Neural cell (in vitro differentiated cells): ENCODE results near the gene CDK7. TPM values are rescaled to one million over a fixed set of nuclear protein-coding genes. Genes with fewer than 3 reads are reported as not detected.

Source experiments
- H2AFZ ChIP-seq: fragments of 200-600, 300-800 bp; sonication (generic), shearing (Covaris generic); 2 replicates; pipeline ENCODE4 v1.6.0; 2014; ENCODE audit warnings: low read depth, mild to moderate bottlenecking, antibody characterized with exemption, low read length, moderate library complexity
- H3F3A ChIP-seq: fragments of 200-600 bp; shearing (Covaris generic); 2 replicates; pipeline ENCODE4 v1.6.1; 2016; ENCODE audit warnings: mild to moderate bottlenecking, moderate library complexity, mixed read lengths, antibody characterized with exemption, low read length; ENCODE audit not compliant: insufficient read depth, poor library complexity, severe bottlenecking
- H3K27ac ChIP-seq: fragments of 200-600, 300-800 bp; sonication (generic), shearing (Covaris generic); 2 replicates; pipeline ENCODE4 v1.5.1; 2014; ENCODE audit warnings: mild to moderate bottlenecking, low read length, moderate library complexity
- H3K27me3 ChIP-seq: fragments of 300-800, 200-600 bp; sonication (generic), shearing (Covaris generic); 2 replicates; pipeline ENCODE4 v1.6.0; 2014; ENCODE audit warnings: mild to moderate bottlenecking, low read depth, low read length, moderate library complexity; ENCODE audit not compliant: insufficient read depth
- H3K36me3 ChIP-seq: fragments of 300-800, 200-600 bp; sonication (generic), shearing (Covaris generic); 2 replicates; pipeline ENCODE4 v1.5.1; 2014; ENCODE audit warnings: mild to moderate bottlenecking, antibody characterized with exemption, low read length, moderate library complexity; ENCODE audit not compliant: insufficient read depth
- H3K4me2 ChIP-seq: fragments of 300-800, 200-600 bp; sonication (generic), shearing (Covaris generic); 2 replicates; pipeline ENCODE4 v1.6.0; 2014; ENCODE audit warnings: mild to moderate bottlenecking, low read length
- H3K4me3 ChIP-seq: fragments of 300-800, 200-600 bp; sonication (generic), shearing (Covaris generic); 2 replicates; pipeline ENCODE4 v1.5.1; 2014; ENCODE audit warnings: mild to moderate bottlenecking, low read length, moderate library complexity
- H3K79me2 ChIP-seq: fragments of 200-600 bp; shearing (Covaris generic); replicated peaks from 2 replicates; pipeline ENCODE4 v1.6.0; 2014; ENCODE audit warnings: mild to moderate bottlenecking, low read length, moderate library complexity; ENCODE audit not compliant: insufficient read depth
- H3K9ac ChIP-seq: fragments of 300-800, 200-600 bp; sonication (generic), shearing (Covaris generic); 2 replicates; pipeline ENCODE4 v1.6.1; 2016; ENCODE audit warnings: mild to moderate bottlenecking, low read length, mixed read lengths
- H3K9me2 ChIP-seq: fragments of 200-600 bp; shearing (Covaris generic); 2 replicates; pipeline ENCODE4 v1.6.1; 2016; ENCODE audit warnings: mild to moderate bottlenecking, low read length, mixed read lengths; ENCODE audit not compliant: insufficient read depth
- H3K9me3 ChIP-seq: fragments of 200-600, 300-800 bp; sonication (generic), shearing (Covaris generic); 2 replicates; pipeline ENCODE4 v1.6.1; 2016; ENCODE audit warnings: mild to moderate bottlenecking, mixed run types, low read length, moderate library complexity, mixed read lengths
- H4K20me1 ChIP-seq: fragments of 200-600 bp; shearing (Covaris generic); 2 replicates; pipeline ENCODE4 v1.6.1; 2016; ENCODE audit warnings: mild to moderate bottlenecking, mixed run types; ENCODE audit not compliant: insufficient read depth
- EP300 ChIP-seq: fragments of 450-650 bp; conservative IDR thresholded peaks from 2 replicates; pipeline ENCODE4 v1.6.1; 2014; ENCODE audit warnings: antibody characterized with exemption, mild to moderate bottlenecking, moderate library complexity; ENCODE audit not compliant: poor library complexity, severe bottlenecking
- EZH2 ChIP-seq: fragments of 200-600, 300-800 bp; shearing (Covaris generic), sonication (generic); IDR thresholded peaks from 2 replicates; pipeline ENCODE4 v1.6.1; 2014; ENCODE audit warnings: antibody characterized with exemption, low read length, borderline replicate concordance, mild to moderate bottlenecking; ENCODE audit not compliant: insufficient read depth, poor library complexity, severe bottlenecking
- MXI1 ChIP-seq: fragments of 450-650 bp; conservative IDR thresholded peaks from 2 replicates; pipeline ENCODE4 v1.6.1; 2014; ENCODE audit warnings: antibody characterized with exemption, mild to moderate bottlenecking; ENCODE audit not compliant: poor library complexity, severe bottlenecking
- POLR2AphosphoS5 ChIP-seq: IDR thresholded peaks from 2 replicates; pipeline ENCODE4 v1.6.1; 2012
- RAD21 ChIP-seq: fragments of 450-650 bp; conservative IDR thresholded peaks from 2 replicates; pipeline ENCODE4 v1.6.1; 2014; ENCODE audit warnings: antibody characterized with exemption, mild to moderate bottlenecking, moderate library complexity
- SMC3 ChIP-seq: fragments of 450-650 bp; conservative IDR thresholded peaks from 2 replicates; pipeline ENCODE4 v1.6.1; 2014; ENCODE audit warnings: antibody characterized with exemption, mild to moderate bottlenecking, moderate library complexity; ENCODE audit not compliant: poor library complexity
- TAF1 ChIP-seq: IDR thresholded peaks from 2 replicates; pipeline ENCODE4 v1.6.1; 2012; ENCODE audit warnings: low read depth
- polyA plus RNA-seq: library from polyadenylated mRNA; depleted of rRNA; stranded (reverse); fragments of >200 nt; gene quantifications from 2 replicates; pipeline ENCODE4 v1.2.3, GENCODE V29; 2014
- TF ChIP-seq, protein P1 (sequence below): fragments of 450-650 bp; IDR thresholded peaks from 2 replicates; pipeline ENCODE4 v1.5.1; 2014; ENCODE audit warnings: antibody characterized with exemption, mild to moderate bottlenecking, moderate library complexity; ENCODE audit not compliant: poor library complexity, severe bottlenecking
- TF ChIP-seq, protein P2 (sequence below): IDR thresholded peaks from 2 replicates; pipeline ENCODE4 v1.6.1; 2012; ENCODE audit warnings: borderline replicate concordance

Gene CDK7
- polyA plus RNA-seq, 1 donor from 2014 or later: 44.2 TPM

DNA sequence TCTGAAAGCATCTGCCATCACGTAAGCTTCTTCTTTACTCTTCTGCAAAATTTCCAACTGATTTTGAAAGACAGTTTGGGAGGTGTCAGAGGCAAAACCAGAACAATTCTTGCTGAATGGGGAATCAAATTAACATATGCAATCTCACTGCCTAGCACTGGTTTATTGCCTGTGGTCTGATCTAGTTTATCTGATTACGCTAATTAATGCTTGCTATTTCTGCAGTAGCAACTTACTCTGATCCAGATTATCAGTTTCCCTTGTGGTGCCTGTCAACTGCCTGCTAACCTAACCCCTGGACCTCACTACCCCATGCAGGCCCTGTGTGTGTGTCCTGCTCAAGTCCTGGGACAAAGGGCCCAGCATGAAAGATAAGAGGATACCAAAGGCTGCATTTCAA is 57.6 kb downstream of the CDK7 start:
- TF ChIP-seq TAF1: no peak
- no peak for TF ChIP-seq MXI1
- TF ChIP-seq, protein P1, sequence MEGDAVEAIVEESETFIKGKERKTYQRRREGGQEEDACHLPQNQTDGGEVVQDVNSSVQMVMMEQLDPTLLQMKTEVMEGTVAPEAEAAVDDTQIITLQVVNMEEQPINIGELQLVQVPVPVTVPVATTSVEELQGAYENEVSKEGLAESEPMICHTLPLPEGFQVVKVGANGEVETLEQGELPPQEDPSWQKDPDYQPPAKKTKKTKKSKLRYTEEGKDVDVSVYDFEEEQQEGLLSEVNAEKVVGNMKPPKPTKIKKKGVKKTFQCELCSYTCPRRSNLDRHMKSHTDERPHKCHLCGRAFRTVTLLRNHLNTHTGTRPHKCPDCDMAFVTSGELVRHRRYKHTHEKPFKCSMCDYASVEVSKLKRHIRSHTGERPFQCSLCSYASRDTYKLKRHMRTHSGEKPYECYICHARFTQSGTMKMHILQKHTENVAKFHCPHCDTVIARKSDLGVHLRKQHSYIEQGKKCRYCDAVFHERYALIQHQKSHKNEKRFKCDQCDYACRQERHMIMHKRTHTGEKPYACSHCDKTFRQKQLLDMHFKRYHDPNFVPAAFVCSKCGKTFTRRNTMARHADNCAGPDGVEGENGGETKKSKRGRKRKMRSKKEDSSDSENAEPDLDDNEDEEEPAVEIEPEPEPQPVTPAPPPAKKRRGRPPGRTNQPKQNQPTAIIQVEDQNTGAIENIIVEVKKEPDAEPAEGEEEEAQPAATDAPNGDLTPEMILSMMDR: no peak
- TF ChIP-seq, protein P2, sequence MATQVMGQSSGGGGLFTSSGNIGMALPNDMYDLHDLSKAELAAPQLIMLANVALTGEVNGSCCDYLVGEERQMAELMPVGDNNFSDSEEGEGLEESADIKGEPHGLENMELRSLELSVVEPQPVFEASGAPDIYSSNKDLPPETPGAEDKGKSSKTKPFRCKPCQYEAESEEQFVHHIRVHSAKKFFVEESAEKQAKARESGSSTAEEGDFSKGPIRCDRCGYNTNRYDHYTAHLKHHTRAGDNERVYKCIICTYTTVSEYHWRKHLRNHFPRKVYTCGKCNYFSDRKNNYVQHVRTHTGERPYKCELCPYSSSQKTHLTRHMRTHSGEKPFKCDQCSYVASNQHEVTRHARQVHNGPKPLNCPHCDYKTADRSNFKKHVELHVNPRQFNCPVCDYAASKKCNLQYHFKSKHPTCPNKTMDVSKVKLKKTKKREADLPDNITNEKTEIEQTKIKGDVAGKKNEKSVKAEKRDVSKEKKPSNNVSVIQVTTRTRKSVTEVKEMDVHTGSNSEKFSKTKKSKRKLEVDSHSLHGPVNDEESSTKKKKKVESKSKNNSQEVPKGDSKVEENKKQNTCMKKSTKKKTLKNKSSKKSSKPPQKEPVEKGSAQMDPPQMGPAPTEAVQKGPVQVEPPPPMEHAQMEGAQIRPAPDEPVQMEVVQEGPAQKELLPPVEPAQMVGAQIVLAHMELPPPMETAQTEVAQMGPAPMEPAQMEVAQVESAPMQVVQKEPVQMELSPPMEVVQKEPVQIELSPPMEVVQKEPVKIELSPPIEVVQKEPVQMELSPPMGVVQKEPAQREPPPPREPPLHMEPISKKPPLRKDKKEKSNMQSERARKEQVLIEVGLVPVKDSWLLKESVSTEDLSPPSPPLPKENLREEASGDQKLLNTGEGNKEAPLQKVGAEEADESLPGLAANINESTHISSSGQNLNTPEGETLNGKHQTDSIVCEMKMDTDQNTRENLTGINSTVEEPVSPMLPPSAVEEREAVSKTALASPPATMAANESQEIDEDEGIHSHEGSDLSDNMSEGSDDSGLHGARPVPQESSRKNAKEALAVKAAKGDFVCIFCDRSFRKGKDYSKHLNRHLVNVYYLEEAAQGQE: no peak
- TF ChIP-seq RAD21: no peak
- Histone ChIP-seq H3K4me3 (no peak overlapping the region), H3K9me3 (no peaks in the 10 kb centered on the region), H3K9me2 (no peaks in the 10 kb centered on the region), H4K20me1 (no peaks in the 10 kb centered on the region), H3K79me2 (no peaks in the 10 kb centered on the region), H3K36me3 (no peaks in the 10 kb centered on the region), H3K4me2 (no peak overlapping the region), H3K27ac (no peak overlapping the region), H3F3A (no peaks in the 10 kb centered on the region), H3K27me3 (no peaks in the 10 kb centered on the region), H2AFZ (no peak overlapping the region), H3K9ac (no peak overlapping the region)

DNA sequence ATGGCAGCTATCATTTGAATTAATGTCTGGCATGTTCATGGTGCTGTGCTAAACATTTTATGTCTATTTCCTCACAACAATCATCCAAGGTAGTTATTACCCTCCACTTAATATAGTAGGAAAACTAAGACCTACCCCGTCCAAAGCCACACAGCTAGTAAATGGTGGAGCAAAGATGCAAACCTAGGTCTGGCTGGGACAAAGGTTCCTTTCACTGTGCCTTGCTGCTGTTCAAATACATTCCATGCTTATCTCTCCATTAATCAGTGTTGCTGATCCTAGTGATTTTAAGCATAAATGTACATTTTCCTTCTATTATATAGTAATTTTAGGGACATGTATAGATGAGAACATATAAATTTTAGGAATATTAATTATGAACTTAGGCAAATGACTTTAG is 59.2 kb downstream of the CDK7 start:
- Histone ChIP-seq H3K27me3 (no peaks in the 10 kb centered on the region), H3K4me3 (no peak overlapping the region), H3K9ac (no peak overlapping the region), H3K4me2 (no peak overlapping the region), H3K79me2 (no peaks in the 10 kb centered on the region), H3F3A (no peaks in the 10 kb centered on the region), H2AFZ (no peak overlapping the region), H3K27ac (no peak overlapping the region), H4K20me1 (no peaks in the 10 kb centered on the region), H3K9me2 (no peaks in the 10 kb centered on the region), H3K9me3 (no peaks in the 10 kb centered on the region), H3K36me3 (no peaks in the 10 kb centered on the region)
- TF ChIP-seq, protein P2: no peak
- TF ChIP-seq MXI1 (no peak), EZH2 (no peak), TAF1 (no peak), RAD21 (no peak), EP300 (no peak), SMC3 (no peak), POLR2AphosphoS5 (no peak)
- TF ChIP-seq, protein P1: no peak
